Activated naive CD8-positive, alpha-beta T cell treated with anti-CD3 and anti-CD28 coated beads for 36 hours (primary cell): Measurements from ENCODE around the gene HFE. TPM values are rescaled to one million over a fixed set of nuclear protein-coding genes. Genes with fewer than 3 reads are reported as not detected.
"Not testable (repeated sequence)": the region's sequence is repeated elsewhere in the genome, so short reads cannot be mapped to it uniquely, and the experiment has no call there.

ENCODE experiments used
- DNase-seq: peaks from one replicate; pipeline ENCODE4 v3.0.0; 2021
- H3K27ac Mint-ChIP-seq: one replicate; pipeline ENCODE4 v1.8.0; 2022; ENCODE audit warnings: mild to moderate bottlenecking, moderate library complexity, mixed read lengths
- H3K27me3 Mint-ChIP-seq: one replicate; pipeline ENCODE4 v1.8.0; 2022; ENCODE audit warnings: mild to moderate bottlenecking, mixed read lengths
- H3K36me3 Mint-ChIP-seq: one replicate; pipeline ENCODE4 v1.8.0; 2021; ENCODE audit warnings: mild to moderate bottlenecking, mixed read lengths
- H3K4me1 Mint-ChIP-seq: one replicate; pipeline ENCODE4 v1.8.0; 2021; ENCODE audit warnings: mixed read lengths
- H3K4me3 Mint-ChIP-seq: one replicate; pipeline ENCODE4 v1.8.0; 2022; ENCODE audit warnings: mild to moderate bottlenecking, moderate library complexity, mixed read lengths
- H3K9me3 Mint-ChIP-seq: one replicate; pipeline ENCODE4 v1.8.0; 2022; ENCODE audit warnings: mixed read lengths
- total RNA-seq, 2 experiments: library from RNA; stranded (reverse); gene quantifications; one replicate each; pipeline ENCODE4 v1.2.3, GENCODE V29; 2021

Gene HFE
- total RNA-seq, 2 experiments from 2014 or later, result 0.76 to 0.80 TPM

GRCh38 chr6:26054781-26055718, 32.2 kb upstream of the HFE start:
- H3K4me1 Mint-ChIP-seq, result peaks cover 20% of the 10 kb centered on the region
- peak overlapping the region; percentile 96 for H3K4me3 Mint-ChIP-seq
- peak overlapping the region; percentile 100 for H3K27ac Mint-ChIP-seq
- DNase-seq, result peak; percentile 84
- no peaks in the 10 kb centered on the region for H3K9me3 Mint-ChIP-seq
- peaks cover 5% of the 10 kb centered on the region for H3K36me3 Mint-ChIP-seq
- peaks cover 14% of the 10 kb centered on the region for H3K27me3 Mint-ChIP-seq

DNA sequence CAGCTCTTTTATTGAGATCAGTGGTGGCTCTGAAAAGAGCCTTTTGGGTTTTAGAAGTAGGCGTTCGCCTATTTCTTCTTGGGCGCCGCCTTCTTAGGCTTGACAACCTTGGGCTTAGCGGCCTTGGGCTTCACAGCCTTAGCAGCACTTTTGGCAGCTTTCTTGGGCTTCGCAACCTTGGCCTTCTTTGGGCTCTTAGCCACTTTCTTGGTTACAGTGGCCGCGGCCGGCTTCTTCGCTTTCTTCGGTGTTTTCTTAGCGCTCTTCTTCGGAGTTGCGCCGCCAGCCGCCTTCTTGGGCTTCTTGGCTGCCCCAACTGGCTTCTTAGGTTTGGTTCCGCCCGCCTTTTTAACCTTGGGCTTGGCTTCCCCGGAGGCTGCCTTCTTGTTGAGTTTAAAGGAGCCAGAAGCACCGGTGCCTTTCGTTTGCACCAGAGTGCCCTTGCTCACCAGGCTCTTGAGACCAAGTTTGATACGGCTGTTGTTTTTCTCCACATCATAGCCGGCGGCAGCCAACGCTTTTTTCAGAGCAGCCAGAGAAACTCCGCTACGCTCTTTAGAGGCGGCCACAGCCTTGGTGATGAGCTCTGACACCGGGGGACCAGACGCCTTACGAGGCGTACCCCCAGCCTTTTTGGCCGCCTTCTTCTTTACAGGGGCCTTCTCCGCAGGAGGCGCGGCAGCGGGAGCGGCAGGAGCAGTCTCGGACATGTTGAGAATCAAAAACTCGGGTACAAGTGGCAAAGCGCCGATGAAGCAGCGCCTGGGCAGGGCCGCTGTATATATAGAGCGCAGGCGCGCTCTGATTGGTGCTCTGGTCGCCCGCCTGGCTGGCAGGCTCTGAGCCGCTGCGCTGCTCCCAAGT, 31.3 kb upstream of the HFE start:
- peak overlapping the region; percentile 100 for H3K27ac Mint-ChIP-seq
- peaks cover 5% of the 10 kb centered on the region for H3K36me3 Mint-ChIP-seq
- peaks cover 20% of the 10 kb centered on the region for H3K4me1 Mint-ChIP-seq
- H3K4me3 Mint-ChIP-seq, result peak overlapping the region; percentile 96
- H3K9me3 Mint-ChIP-seq, result no peaks in the 10 kb centered on the region
- peak; percentile 88 for DNase-seq
- H3K27me3 Mint-ChIP-seq, result peaks cover 14% of the 10 kb centered on the region

DNA sequence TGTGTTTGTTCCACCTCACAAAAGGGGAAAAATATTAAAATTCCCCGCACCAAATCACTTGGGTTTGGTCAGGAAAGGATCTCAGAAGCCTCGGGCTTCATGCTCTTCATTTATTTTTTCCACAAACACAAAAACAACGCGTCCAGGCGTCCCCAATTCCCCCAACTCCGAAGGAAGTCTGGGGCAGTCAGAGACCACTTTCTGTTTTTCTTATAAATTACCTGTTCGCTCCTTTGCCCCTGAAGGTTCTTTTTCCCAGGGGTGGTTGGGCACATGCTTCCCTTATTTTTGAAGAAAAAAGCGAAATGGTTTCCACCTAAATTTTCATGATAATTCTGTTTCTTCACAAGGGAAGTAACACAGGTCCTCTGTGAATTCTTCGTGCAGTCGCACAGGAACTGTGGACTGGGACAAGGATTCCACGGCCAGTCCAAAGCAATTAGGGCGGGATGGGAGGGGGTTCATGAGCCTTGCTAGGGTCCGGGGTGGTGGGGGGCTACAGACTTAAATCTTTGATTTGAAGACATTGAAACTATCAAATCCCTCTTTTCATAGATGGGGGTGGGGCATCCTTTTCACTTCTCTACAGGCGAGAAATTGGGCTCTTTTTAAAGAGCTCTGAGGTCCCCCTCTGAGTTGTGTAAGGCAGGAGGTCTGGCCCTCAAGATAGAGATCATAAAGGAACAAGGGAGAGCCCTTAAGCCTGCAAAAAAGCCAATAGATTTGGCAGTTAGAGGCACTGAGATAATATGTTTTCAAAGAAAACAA, 30.5 kb upstream of the HFE start:
- H3K4me3 Mint-ChIP-seq, result peak overlapping the region; percentile 96
- peaks cover 14% of the 10 kb centered on the region for H3K27me3 Mint-ChIP-seq
- peaks cover 20% of the 10 kb centered on the region for H3K4me1 Mint-ChIP-seq
- H3K27ac Mint-ChIP-seq, result peak overlapping the region; percentile 100
- DNase-seq, result no peak
- H3K9me3 Mint-ChIP-seq, result no peaks in the 10 kb centered on the region
- H3K36me3 Mint-ChIP-seq, result peaks cover 5% of the 10 kb centered on the region

- Mint-ChIP-seq H3K4me3 (no peak overlapping the region), H3K27ac (no peak overlapping the region), H3K36me3 (peaks cover 5% of the 10 kb centered on the region), H3K9me3 (no peaks in the 10 kb centered on the region), H3K27me3 (peaks cover 14% of the 10 kb centered on the region), H3K4me1 (peaks cover 20% of the 10 kb centered on the region)
- DNase-seq, result no peak
Measured at GRCh38 chr6:26057899-26058298, 29.3 kb upstream of the HFE start.

DNA sequence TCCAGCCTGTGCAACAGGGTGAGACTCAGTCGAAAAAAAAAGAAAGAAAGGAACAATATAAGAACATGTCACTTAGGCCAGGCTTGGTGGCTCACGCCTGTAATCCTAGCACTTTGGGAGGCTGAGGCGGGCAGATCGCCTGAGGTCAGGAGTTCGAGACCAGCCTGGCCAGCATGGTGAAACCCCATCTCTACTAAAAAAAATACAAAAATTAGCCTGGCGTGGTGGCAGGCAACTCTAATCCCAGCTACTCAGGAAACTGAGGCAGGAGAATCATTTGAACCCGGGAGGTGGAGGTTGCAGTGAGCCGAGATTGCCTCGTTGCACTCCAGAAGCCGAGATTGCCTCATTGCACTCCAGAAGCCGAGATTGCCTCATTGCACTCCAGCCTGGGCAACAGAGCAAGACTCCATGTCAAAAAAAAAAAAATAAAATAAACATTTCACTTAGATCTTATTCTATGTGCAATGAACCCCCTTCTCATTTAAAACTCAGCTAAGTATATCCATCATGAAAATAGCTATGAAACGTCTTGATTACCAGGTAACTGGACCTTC, 28.7 kb upstream of the HFE start:
- H3K9me3 Mint-ChIP-seq, H3K27ac Mint-ChIP-seq, DNase-seq, H3K36me3 Mint-ChIP-seq, H3K4me3 Mint-ChIP-seq: not testable (repeated sequence)
- Mint-ChIP-seq H3K4me1 (peaks cover 20% of the 10 kb centered on the region), H3K27me3 (peaks cover 14% of the 10 kb centered on the region)

DNA sequence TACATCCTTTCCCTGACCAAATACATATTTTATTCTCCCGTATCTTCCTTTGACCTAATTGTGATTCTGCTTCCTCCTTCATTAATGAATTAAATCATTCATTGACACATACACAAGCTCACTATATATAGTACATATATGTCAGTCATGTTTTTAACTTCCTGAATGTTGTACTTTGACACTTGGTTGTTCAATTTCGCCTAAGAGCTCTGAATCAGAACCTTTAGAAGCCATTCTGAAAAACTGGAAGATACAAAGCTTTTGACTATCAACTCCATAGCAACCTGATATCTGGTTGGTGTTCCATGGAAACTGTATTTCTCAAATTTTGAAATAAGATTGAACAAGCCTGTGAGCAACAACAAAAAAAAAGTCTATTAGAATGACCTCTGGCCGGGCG, 27.3 kb upstream of the HFE start:
- Mint-ChIP-seq H3K27ac (no peak overlapping the region), H3K27me3 (peaks cover 14% of the 10 kb centered on the region), H3K9me3 (no peaks in the 10 kb centered on the region), H3K36me3 (peaks cover 5% of the 10 kb centered on the region), H3K4me1 (peaks cover 12% of the 10 kb centered on the region), H3K4me3 (no peak overlapping the region)
- no peak for DNase-seq

DNA sequence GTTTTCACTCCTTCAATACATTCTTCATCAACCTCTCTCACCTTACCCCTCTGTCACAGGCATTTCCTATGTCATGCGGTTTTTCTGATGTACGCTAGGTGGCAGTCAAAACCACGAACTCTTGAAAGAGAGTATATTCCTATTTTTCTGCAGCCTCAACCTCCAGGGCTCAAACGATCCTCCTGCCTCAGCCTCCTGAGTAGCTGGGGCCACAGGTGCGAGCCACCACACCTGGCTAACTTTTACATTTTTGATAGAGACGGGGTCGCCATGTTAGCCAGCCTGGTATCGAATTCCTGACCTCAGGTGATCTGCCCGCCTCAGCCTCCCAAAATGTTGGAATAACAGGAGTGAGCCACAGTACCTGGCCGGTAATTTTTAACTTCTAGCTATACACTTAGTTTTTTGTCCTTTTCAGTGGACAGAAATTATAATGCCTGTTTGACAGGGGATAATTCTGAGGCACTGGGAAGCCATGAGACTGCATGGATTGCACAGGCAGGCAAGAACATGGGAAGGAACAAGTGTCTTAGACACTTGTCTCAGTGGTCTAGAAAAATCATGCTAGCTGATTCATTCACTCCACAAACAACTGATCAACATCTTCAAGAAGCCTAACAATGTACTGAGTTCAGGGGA, 22.5 kb upstream of the HFE start:
- H3K9me3 Mint-ChIP-seq, result no peaks in the 10 kb centered on the region
- peak; percentile 14 for DNase-seq
- H3K4me3 Mint-ChIP-seq, result no peak overlapping the region
- H3K27me3 Mint-ChIP-seq, result no peaks in the 10 kb centered on the region
- no peak overlapping the region for H3K27ac Mint-ChIP-seq
- H3K4me1 Mint-ChIP-seq, result peaks cover 6% of the 10 kb centered on the region
- no peaks in the 10 kb centered on the region for H3K36me3 Mint-ChIP-seq

GRCh38 chr6:26065952-26066380, 21.3 kb upstream of the HFE start:
- Mint-ChIP-seq H3K4me3 (no peak overlapping the region), H3K4me1 (peaks cover 6% of the 10 kb centered on the region), H3K27ac (no peak overlapping the region), H3K9me3 (no peaks in the 10 kb centered on the region), H3K36me3 (no peaks in the 10 kb centered on the region), H3K27me3 (no peaks in the 10 kb centered on the region)
- peak; percentile 52 for DNase-seq

- Mint-ChIP-seq H3K4me3 (no peak overlapping the region), H3K4me1 (peaks cover 6% of the 10 kb centered on the region), H3K9me3 (no peaks in the 10 kb centered on the region), H3K36me3 (no peaks in the 10 kb centered on the region), H3K27ac (no peak overlapping the region), H3K27me3 (no peaks in the 10 kb centered on the region)
- no peak for DNase-seq
Measured at GRCh38 chr6:26067367-26067766, 19.9 kb upstream of the HFE start.

DNA sequence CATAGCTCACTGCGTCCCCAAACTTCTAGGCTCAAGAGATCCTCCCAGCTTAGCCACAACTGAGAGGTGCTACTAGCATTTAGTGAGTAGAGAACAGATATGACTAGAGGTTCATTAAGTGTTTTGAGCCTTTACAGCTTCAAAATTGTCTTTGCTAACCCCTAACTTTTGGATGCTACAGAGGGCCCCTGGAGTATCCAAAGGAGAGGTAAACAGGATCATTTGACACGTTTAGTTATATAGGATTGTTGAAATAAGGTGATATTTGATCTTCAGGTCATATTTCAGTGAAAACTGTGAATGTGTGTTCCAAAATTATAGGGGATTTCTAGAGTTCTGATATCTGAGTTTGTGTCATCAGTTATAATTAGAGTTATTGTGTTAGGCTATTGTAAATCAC, 19.2 kb upstream of the HFE start:
- no peaks in the 10 kb centered on the region for H3K36me3 Mint-ChIP-seq
- H3K9me3 Mint-ChIP-seq, result no peaks in the 10 kb centered on the region
- no peaks in the 10 kb centered on the region for H3K27me3 Mint-ChIP-seq
- peaks cover 6% of the 10 kb centered on the region for H3K4me1 Mint-ChIP-seq
- no peak overlapping the region for H3K4me3 Mint-ChIP-seq
- no peak overlapping the region for H3K27ac Mint-ChIP-seq
- DNase-seq, result no peak

DNA sequence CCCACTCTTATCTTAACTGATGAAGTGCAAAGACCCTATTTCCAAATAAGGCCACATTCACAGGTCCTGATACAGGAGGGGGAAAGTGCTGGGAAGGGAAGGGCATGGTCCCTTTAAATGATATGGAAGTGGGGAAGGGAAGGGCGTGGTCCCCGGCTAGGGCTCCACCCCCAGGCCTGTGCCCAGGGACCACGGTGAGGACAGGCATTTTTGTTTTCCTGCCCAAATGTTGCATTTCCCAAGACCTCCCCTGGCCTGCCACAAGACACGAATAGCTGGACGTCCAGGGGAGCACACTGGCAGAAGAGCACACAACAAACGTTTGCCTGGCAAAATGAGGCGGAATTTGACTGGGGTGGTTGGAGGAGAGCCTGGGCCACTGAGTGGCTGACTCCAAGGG, 16.1 kb upstream of the HFE start:
- Mint-ChIP-seq H3K27me3 (no peaks in the 10 kb centered on the region), H3K36me3 (no peaks in the 10 kb centered on the region), H3K4me1 (peaks cover under 1% of the 10 kb centered on the region), H3K9me3 (no peaks in the 10 kb centered on the region), H3K4me3 (no peak overlapping the region), H3K27ac (no peak overlapping the region)
- DNase-seq, result no peak

DNA sequence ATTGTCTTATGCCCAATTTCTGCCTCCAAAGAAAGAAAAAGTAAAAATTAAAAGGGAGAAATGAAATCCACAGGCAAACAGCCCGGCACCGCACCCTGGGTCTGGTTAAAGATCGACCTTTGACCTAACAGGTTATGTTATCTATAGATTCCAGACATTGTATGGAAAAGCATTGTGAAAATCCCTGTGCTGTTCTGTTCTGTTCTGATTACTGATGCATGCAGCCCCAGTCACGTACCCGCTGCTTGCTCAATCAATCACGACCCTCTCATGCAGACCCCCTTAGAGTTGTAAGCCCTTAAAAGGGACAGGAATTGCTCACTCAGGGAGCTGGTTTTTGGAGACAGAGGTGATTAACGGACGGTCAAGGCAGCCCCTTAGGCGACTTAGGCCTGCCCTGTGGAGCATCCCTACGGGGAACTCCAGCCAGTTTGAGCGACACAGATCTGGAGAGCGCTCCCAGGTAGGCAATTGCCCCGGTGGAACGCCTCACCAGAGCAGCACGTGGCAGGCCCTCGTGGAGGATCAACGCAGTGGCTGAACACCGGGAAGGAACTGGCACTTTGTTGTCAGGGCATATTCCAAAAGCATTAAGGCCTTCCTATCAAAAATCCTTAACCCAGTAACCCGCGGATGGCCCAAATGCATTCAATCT, 12.0 kb upstream of the HFE start:
- DNase-seq, result no peak
- no peaks in the 10 kb centered on the region for H3K27me3 Mint-ChIP-seq
- H3K36me3 Mint-ChIP-seq, result no peaks in the 10 kb centered on the region
- no peak overlapping the region for H3K4me3 Mint-ChIP-seq
- peaks cover 7% of the 10 kb centered on the region for H3K4me1 Mint-ChIP-seq
- H3K27ac Mint-ChIP-seq, result no peak overlapping the region
- H3K9me3 Mint-ChIP-seq, result no peaks in the 10 kb centered on the region

DNA sequence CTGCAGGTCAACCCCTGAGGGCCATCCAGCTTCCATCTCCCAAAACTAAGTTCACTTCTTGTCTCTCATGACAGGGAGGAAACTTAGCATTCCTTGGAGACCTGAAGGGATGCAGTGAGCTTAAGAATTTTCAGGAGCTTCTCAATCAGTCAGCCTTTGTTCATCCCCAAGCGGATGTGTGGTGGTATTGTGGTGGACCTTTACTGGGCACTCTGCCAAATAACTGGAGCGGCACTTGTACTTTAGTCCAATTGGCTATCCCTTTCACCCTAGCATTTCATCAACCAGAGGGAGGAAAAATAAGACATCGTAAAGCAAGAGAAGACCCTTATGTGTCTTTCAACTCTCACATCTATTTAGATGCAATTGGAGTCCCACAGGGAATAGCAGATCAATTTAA, 9.2 kb upstream of the HFE start:
- not testable (repeated sequence) for H3K4me3 Mint-ChIP-seq, DNase-seq, H3K36me3 Mint-ChIP-seq, H3K9me3 Mint-ChIP-seq, H3K27ac Mint-ChIP-seq, H3K27me3 Mint-ChIP-seq, H3K4me1 Mint-ChIP-seq

DNA sequence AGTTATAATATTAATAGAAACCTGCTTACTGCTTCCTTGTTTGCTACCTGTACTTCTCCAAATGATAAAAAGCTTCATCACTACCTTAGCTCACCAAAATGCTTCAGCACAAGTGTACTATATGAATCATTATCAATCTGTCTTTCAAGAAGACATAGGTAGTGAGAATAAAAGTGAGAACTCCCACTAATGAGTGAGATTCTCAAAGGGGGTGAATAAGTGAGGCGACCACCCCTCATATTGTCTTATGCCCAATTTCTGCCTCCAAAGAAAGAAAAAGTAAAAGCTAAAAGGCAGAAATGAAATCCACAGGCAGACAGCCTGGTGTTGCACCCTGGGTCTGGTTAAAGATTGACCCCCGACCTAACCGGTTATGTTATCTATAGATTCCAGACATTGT, 6.1 kb upstream of the HFE start:
- H3K4me1 Mint-ChIP-seq, result peaks cover 10% of the 10 kb centered on the region
- H3K27me3 Mint-ChIP-seq, H3K4me3 Mint-ChIP-seq, H3K27ac Mint-ChIP-seq, H3K36me3 Mint-ChIP-seq, H3K9me3 Mint-ChIP-seq, DNase-seq: not testable (repeated sequence)
